Measurements from ENCODE around the gene SERPINF2.
"Not testable (repeated sequence)": the region's sequence is repeated elsewhere in the genome, so short reads cannot be mapped to it uniquely, and the experiment has no call there.

The SERPINF2 gene

GRCh38 chr17:1792495-1793446 lies 50.1 kb downstream of the SERPINF2 start:
- no peak overlapping the region for H3K4me3 ChIP-seq (ENCODE audit: control insufficient read depth, low read depth, low read length)
- TF ChIP-seq CTCF (IDR thresholded peaks at IDR 0.05; ENCODE audit: control insufficient read depth, insufficient read depth, low read depth, low read length, missing control alignments): no peak
- DNase-seq (ENCODE audit: low read depth): no peak

GRCh38 chr17:1793447-1793806 lies 50.8 kb downstream of the SERPINF2 start:
- H3K4me3 ChIP-seq (ENCODE audit: control insufficient read depth, low read depth, low read length): no peak overlapping the region
- DNase-seq (ENCODE audit: low read depth): no peak
- no peak for TF ChIP-seq CTCF (IDR thresholded peaks at IDR 0.05; ENCODE audit: control insufficient read depth, insufficient read depth, low read depth, low read length, missing control alignments)

- no peak overlapping the region for H3K4me3 ChIP-seq (ENCODE audit: control insufficient read depth, low read depth, low read length)
- TF ChIP-seq CTCF (IDR thresholded peaks at IDR 0.05; ENCODE audit: control insufficient read depth, insufficient read depth, low read depth, low read length, missing control alignments): no peak
- no peak for DNase-seq (ENCODE audit: low read depth)
Observed at GRCh38 chr17:1796800-1797199, 54.1 kb downstream of the SERPINF2 start.

- no peak for DNase-seq (ENCODE audit: low read depth)
- TF ChIP-seq CTCF (IDR thresholded peaks at IDR 0.05; ENCODE audit: control insufficient read depth, insufficient read depth, low read depth, low read length, missing control alignments): no peak
- no peak overlapping the region for H3K4me3 ChIP-seq (ENCODE audit: control insufficient read depth, low read depth, low read length)
Observed at GRCh38 chr17:1797323-1797722, 54.7 kb downstream of the SERPINF2 start.

GRCh38 chr17:1797846-1798245 lies 55.2 kb downstream of the SERPINF2 start:
- DNase-seq (ENCODE audit: low read depth); H3K4me3 ChIP-seq (ENCODE audit: control insufficient read depth, low read depth, low read length): not testable (repeated sequence)

- no peak for DNase-seq (ENCODE audit: low read depth)
- no peak overlapping the region for H3K4me3 ChIP-seq (ENCODE audit: control insufficient read depth, low read depth, low read length)
- no peak for TF ChIP-seq CTCF (IDR thresholded peaks at IDR 0.05; ENCODE audit: control insufficient read depth, insufficient read depth, low read depth, low read length, missing control alignments)
Observed at GRCh38 chr17:1800240-1800639, 57.6 kb downstream of the SERPINF2 start.

- no peak for DNase-seq (ENCODE audit: low read depth)
- no peak for TF ChIP-seq CTCF (IDR thresholded peaks at IDR 0.05; ENCODE audit: control insufficient read depth, insufficient read depth, low read depth, low read length, missing control alignments)
- no peak overlapping the region for H3K4me3 ChIP-seq (ENCODE audit: control insufficient read depth, low read depth, low read length)
Observed at GRCh38 chr17:1800712-1801111, 58.0 kb downstream of the SERPINF2 start.

Data from AG09309 (cell line).